ENCODE results near the gene SOAT1.

DNA sequence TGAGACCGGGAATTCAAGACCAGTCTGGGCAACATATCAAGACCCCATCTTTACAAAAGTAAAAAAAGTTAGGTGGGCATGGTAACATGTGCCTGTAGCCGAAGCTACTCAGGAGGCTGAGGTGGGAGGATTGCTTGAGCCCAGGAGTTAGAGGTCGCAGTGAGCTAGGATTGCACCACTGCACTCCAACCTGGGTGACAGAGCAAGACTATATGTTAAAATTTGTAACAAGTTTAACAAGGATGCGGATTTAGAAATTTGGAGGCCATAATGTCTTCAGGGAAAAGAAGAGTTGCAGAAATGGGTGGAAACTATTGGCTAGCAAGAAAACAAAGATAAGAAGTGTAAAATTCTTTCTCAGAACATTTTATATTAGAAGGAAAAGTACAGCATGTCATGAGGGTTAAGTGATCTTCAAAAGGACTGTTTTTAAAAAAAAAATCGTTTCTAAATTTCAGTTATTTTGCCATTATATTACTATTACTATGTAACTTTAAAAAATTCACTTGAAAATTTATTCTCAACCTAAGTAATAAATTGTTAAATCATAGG is 17.6 kb downstream of the SOAT1 start:
- TF ChIP-seq, protein P1, sequence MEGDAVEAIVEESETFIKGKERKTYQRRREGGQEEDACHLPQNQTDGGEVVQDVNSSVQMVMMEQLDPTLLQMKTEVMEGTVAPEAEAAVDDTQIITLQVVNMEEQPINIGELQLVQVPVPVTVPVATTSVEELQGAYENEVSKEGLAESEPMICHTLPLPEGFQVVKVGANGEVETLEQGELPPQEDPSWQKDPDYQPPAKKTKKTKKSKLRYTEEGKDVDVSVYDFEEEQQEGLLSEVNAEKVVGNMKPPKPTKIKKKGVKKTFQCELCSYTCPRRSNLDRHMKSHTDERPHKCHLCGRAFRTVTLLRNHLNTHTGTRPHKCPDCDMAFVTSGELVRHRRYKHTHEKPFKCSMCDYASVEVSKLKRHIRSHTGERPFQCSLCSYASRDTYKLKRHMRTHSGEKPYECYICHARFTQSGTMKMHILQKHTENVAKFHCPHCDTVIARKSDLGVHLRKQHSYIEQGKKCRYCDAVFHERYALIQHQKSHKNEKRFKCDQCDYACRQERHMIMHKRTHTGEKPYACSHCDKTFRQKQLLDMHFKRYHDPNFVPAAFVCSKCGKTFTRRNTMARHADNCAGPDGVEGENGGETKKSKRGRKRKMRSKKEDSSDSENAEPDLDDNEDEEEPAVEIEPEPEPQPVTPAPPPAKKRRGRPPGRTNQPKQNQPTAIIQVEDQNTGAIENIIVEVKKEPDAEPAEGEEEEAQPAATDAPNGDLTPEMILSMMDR (IDR thresholded peaks at IDR 0.05) = no peak
- no peak for TF ChIP-seq POLR2A (IDR thresholded peaks at IDR 0.05)
- TF ChIP-seq POLR2AphosphoS5 (IDR thresholded peaks at IDR 0.05; ENCODE audit: insufficient read depth in 1 of 2, low read depth in 1 of 2) = no peak

All from vagina (tissue), 2 donors.